ENCODE measurements around the gene MAGOHB. TPM values are rescaled to one million over a fixed set of nuclear protein-coding genes. Genes with fewer than 3 reads are reported as not detected.

The MAGOHB gene
- total RNA-seq, 1 experiment from 2014 or later = 64.5 TPM

GRCh38 chr12:10634427-10634826 is 21.0 kb upstream of the MAGOHB start:
- Histone ChIP-seq H2BK20ac (ENCODE audit: low read depth, low read length, poor library complexity, severe bottlenecking) (no peak overlapping the region), H4K5ac (ENCODE audit: insufficient read length, low read depth, low read length) (no peak overlapping the region), H3K9me3 (ENCODE audit: control insufficient read depth, low read depth, low read length) (no peaks in the 10 kb centered on the region), H2BK5ac (ENCODE audit: insufficient read length, low read length) (no peak overlapping the region), H3K4me1 (ENCODE audit: insufficient read depth, low read length) (no peaks in the 10 kb centered on the region), H4K20me1 (ENCODE audit: control insufficient read depth, insufficient read depth, insufficient read length) (no peaks in the 10 kb centered on the region), H3K79me2 (ENCODE audit: insufficient read depth, low read length) (no peaks in the 10 kb centered on the region), H3K27ac (ENCODE audit: insufficient read length, low read depth, low read length) (no peak overlapping the region), H3K4ac (ENCODE audit: low read depth, low read length) (no peak overlapping the region), H3K18ac (ENCODE audit: insufficient read length, low read depth, low read length) (no peak overlapping the region), H2AFZ (ENCODE audit: low read length) (no peak overlapping the region), H4K91ac (ENCODE audit: insufficient read length, low read depth, low read length) (no peak overlapping the region), H2AK5ac (ENCODE audit: insufficient read length, low read length) (no peak overlapping the region), H2BK15ac (ENCODE audit: low read depth, low read length) (no peak overlapping the region), H3K9ac (ENCODE audit: extremely low read depth, insufficient read length, low read length) (no peak overlapping the region), H3K23me2 (ENCODE audit: insufficient read length, low read depth, low read length, poor library complexity, severe bottlenecking) (no peaks in the 10 kb centered on the region), H3T11ph (ENCODE audit: low read length) (no peak overlapping the region), H3K56ac (ENCODE audit: insufficient read length, low read depth, low read length) (no peak overlapping the region), H2BK12ac (ENCODE audit: insufficient read length, low read depth, low read length) (no peak overlapping the region), H3K27me3 (ENCODE audit: insufficient read depth, low read length) (no peaks in the 10 kb centered on the region), H3K79me1 (ENCODE audit: insufficient read depth, low read depth, low read length, poor library complexity, severe bottlenecking) (no peaks in the 10 kb centered on the region), H3K23ac (ENCODE audit: insufficient read length, low read depth, low read length) (no peak overlapping the region), H3K14ac (ENCODE audit: insufficient read depth, low read length) (no peak overlapping the region), H3K4me2 (ENCODE audit: insufficient read depth, insufficient read length, low read length) (no peak overlapping the region), H4K8ac (replicated peaks; ENCODE audit: insufficient read length, low read depth, low read length) (no peak overlapping the region), H2BK120ac (ENCODE audit: low read depth, low read length, poor library complexity, severe bottlenecking) (no peak overlapping the region)
- no peak overlapping the region; a peak in 1 of 7 replicates for H3K27ac Mint-ChIP-seq
- no peak overlapping the region for H3K4me3 Mint-ChIP-seq
- no peak for DNase-seq
- no peaks in the 10 kb centered on the region for H3K9me3 Mint-ChIP-seq
- WGBS (ENCODE audit: extremely low coverage, insufficient read length, low lambda C conversion rate) = no CpG with 5 or more reads among the region's 5 CpGs
- H3K27me3 Mint-ChIP-seq (ENCODE audit: low read depth) = no peaks in the 10 kb centered on the region
- H3K4me1 Mint-ChIP-seq = peaks cover 10% of the 10 kb centered on the region in 2 experiments
- no peaks in the 10 kb centered on the region for H3K36me3 Mint-ChIP-seq (ENCODE audit: insufficient read depth in 1 of 3, low read depth in 3 of 3)
- no peak for TF ChIP-seq CTCF (conservative IDR thresholded peaks at IDR 0.05)
